GM21367 (cell line): ENCODE measurements around the gene KCNAB1.
"Not testable (repeated sequence)": the region's sequence is repeated elsewhere in the genome, so short reads cannot be mapped to it uniquely, and the experiment has no call there.

Source experiments
- ATAC-seq: cut with Tn5 transposase; IDR thresholded peaks from one replicate; pipeline ENCODE4 v1.9.1; 2021; ENCODE audit not compliant: unreplicated experiment

Gene KCNAB1

GRCh38 chr3:156120528-156121251 is at the start of gene KCNAB1:
KCNAB1 (plus strand) TSS chr3:156120578.
- no peak for ATAC-seq

- no peak for ATAC-seq
These were observed 49.3 kb upstream of the KCNAB1 start for GRCh38 chr3:156071031-156071430.

GRCh38 chr3:156072950-156073657 is 47.3 kb upstream of the KCNAB1 start:
- not testable (repeated sequence) for ATAC-seq

GRCh38 chr3:156090126-156090525 is 30.3 kb upstream of the KCNAB1 start:
- no peak for ATAC-seq

GRCh38 chr3:156093964-156094363 is 26.4 kb upstream of the KCNAB1 start:
- ATAC-seq = no peak

GRCh38 chr3:156094391-156094790 is 26.0 kb upstream of the KCNAB1 start:
- ATAC-seq = no peak

- not testable (repeated sequence) for ATAC-seq
These were observed 24.7 kb upstream of the KCNAB1 start for GRCh38 chr3:156095652-156096051.

- ATAC-seq = peak; percentile 89
These were observed 21.8 kb upstream of the KCNAB1 start for GRCh38 chr3:156098437-156099035.

GRCh38 chr3:156099348-156099747 is 21.0 kb upstream of the KCNAB1 start:
- not testable (repeated sequence) for ATAC-seq

GRCh38 chr3:156099984-156100383 is 20.4 kb upstream of the KCNAB1 start:
- ATAC-seq = not testable (repeated sequence)

GRCh38 chr3:156102267-156102931 is 18.0 kb upstream of the KCNAB1 start:
- no peak for ATAC-seq

- ATAC-seq = no peak
These were observed 13.5 kb upstream of the KCNAB1 start for GRCh38 chr3:156106721-156107373.

- no peak for ATAC-seq
These were observed 12.9 kb upstream of the KCNAB1 start for GRCh38 chr3:156107504-156107903.

- ATAC-seq = no peak
These were observed 11.8 kb upstream of the KCNAB1 start for GRCh38 chr3:156108616-156109015.

GRCh38 chr3:156109989-156110388 is 10.4 kb upstream of the KCNAB1 start:
- ATAC-seq = no peak

GRCh38 chr3:156126467-156126866 is 6.1 kb downstream of the KCNAB1 start:
- no peak for ATAC-seq

- no peak for ATAC-seq
These were observed 10.9 kb downstream of the KCNAB1 start for GRCh38 chr3:156131241-156131640.

- no peak for ATAC-seq
These were observed 11.4 kb downstream of the KCNAB1 start for GRCh38 chr3:156131799-156132198.

GRCh38 chr3:156132313-156132712 is 11.9 kb downstream of the KCNAB1 start:
- ATAC-seq = no peak

GRCh38 chr3:156133076-156133475 is 12.7 kb downstream of the KCNAB1 start:
- no peak for ATAC-seq
